ENCODE data around the gene BBS9. TPM values are rescaled to one million over a fixed set of nuclear protein-coding genes. Genes with fewer than 3 reads are reported as not detected.

The BBS9 gene
- total and polyA plus RNA-seq, 2 donors (not counting 3 experiments of a cell fraction or from before 2014, with no cell fraction given): 5.7 to 17.4 TPM

DNA sequence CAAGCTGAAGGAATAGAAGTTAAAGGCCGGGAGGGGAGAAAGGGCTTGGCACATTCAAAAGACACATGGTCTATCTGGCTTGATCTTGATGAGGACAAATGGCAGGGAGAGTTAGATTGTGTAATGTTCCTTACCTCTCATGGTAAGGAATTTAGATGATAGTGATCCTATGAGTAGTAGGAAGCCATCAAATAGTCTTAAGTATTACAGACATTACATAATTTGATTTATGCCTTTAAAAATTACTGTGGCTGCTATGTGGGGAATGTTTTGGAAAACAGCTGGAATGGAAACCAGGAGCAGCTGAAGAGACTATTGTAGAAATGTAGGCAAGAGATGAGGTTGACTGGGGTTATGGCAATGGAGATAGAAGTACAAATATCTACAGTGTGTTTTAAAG lies 424.7 kb downstream of the BBS9 start:
- no peak for TF ChIP-seq EZH2 (IDR thresholded peaks at IDR 0.05; ENCODE audit: borderline replicate concordance, low read depth, low read length, severe bottlenecking)
- no peak for TF ChIP-seq FOS (IDR thresholded peaks at IDR 0.05; ENCODE audit: borderline replicate concordance, insufficient read depth, low read length)
- TF ChIP-seq POLR2AphosphoS5 (IDR thresholded peaks at IDR 0.05; ENCODE audit: insufficient read depth, low read depth, low read length): no peak
- TF ChIP-seq JUN (IDR thresholded peaks at IDR 0.05; ENCODE audit: borderline replicate concordance, insufficient read depth, insufficient read length, low read depth): no peak
- no peak for TF ChIP-seq POLR2A (IDR thresholded peaks at IDR 0.05; ENCODE audit: low read depth, low read length)
- TF ChIP-seq, protein P1, sequence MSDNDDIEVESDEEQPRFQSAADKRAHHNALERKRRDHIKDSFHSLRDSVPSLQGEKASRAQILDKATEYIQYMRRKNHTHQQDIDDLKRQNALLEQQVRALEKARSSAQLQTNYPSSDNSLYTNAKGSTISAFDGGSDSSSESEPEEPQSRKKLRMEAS (IDR thresholded peaks at IDR 0.05; ENCODE audit: insufficient read depth, insufficient read length): no peak
- TF ChIP-seq, protein P2, sequence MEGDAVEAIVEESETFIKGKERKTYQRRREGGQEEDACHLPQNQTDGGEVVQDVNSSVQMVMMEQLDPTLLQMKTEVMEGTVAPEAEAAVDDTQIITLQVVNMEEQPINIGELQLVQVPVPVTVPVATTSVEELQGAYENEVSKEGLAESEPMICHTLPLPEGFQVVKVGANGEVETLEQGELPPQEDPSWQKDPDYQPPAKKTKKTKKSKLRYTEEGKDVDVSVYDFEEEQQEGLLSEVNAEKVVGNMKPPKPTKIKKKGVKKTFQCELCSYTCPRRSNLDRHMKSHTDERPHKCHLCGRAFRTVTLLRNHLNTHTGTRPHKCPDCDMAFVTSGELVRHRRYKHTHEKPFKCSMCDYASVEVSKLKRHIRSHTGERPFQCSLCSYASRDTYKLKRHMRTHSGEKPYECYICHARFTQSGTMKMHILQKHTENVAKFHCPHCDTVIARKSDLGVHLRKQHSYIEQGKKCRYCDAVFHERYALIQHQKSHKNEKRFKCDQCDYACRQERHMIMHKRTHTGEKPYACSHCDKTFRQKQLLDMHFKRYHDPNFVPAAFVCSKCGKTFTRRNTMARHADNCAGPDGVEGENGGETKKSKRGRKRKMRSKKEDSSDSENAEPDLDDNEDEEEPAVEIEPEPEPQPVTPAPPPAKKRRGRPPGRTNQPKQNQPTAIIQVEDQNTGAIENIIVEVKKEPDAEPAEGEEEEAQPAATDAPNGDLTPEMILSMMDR (IDR thresholded peaks at IDR 0.05; ENCODE audit: extremely low read depth in 1 of 2, insufficient read depth in 1 of 2, low read depth in 1 of 2, low read length in 2 of 2): no peak
- DNase-seq (ENCODE audit: low read depth, low spot score) (no peak), FAIRE-seq (no peak)
- Histone ChIP-seq H3K79me2 (ENCODE audit: control insufficient read depth, insufficient read depth, low read length) (no peaks in the 10 kb centered on the region), H3K9ac (replicated peaks; ENCODE audit: extremely low read depth, insufficient read depth, low read length) (no peak overlapping the region), H2AFZ (ENCODE audit: low read depth, low read length) (no peak overlapping the region), H3K4me3 (replicated peaks in 1 of 3; ENCODE audit: insufficient read depth in 1 of 3, low read depth in 1 of 3, low read length in 3 of 3) (no peak overlapping the region), H3K9me3 (replicated peaks; ENCODE audit: control insufficient read depth, insufficient read depth, low read length) (no peaks in the 10 kb centered on the region), H3K36me3 (ENCODE audit: control insufficient read depth in 2 of 2, extremely low read depth in 1 of 2, insufficient read depth in 2 of 2, low read length in 2 of 2) (no peaks in the 10 kb centered on the region), H3K27me3 (ENCODE audit: control insufficient read depth in 2 of 2, insufficient read depth in 2 of 2, low read length in 2 of 2) (no peaks in the 10 kb centered on the region), H3K4me1 (ENCODE audit: control insufficient read depth, extremely low read depth, insufficient read depth, low read length) (peaks cover 5% of the 10 kb centered on the region), H3K9me1 (replicated peaks; ENCODE audit: control insufficient read depth, extremely low read depth, insufficient read depth, low read length) (no peaks in the 10 kb centered on the region), H3K27ac (ENCODE audit: insufficient read depth, low read depth, low read length) (no peak overlapping the region), H3K4me2 (ENCODE audit: insufficient read depth, low read length) (no peak overlapping the region), H4K20me1 (replicated peaks; ENCODE audit: control insufficient read depth, extremely low read depth, insufficient read depth, low read length) (no peaks in the 10 kb centered on the region)
- dilution Hi-C loops (cut with MboI; ENCODE audit: extremely low pct_ligation_motif_present, low sequenced_read_pairs): no loop called here
- POLR2A ChIA-PET: no interaction called here
- no TSS peak for BruUV-seq (replicated peaks)
- intact Hi-C loops (cut with micrococcal nuclease): no loop called here
- CTCF ChIA-PET: interaction anchor here (0.7 to 2.7 kb wide), 3 partner anchors 10 to 379 kb away, joined by 3 to 9 read pairs (median 6); no protein-coding TSS in a partner anchor

All from endothelial cell of umbilical vein (primary cell).